Prostate gland (tissue), 2 donors: ENCODE data around the gene APOA4.

ENCODE experiments used
- POLR2A ChIP-seq: fragments of 450-650 bp; IDR thresholded peaks from one replicate; pipeline ENCODE4 v1.6.1; 2016; ENCODE audit warnings: antibody characterized with exemption, mild to moderate bottlenecking
- POLR2AphosphoS5 ChIP-seq: sonication (generic); formaldehyde crosslinking; IDR thresholded peaks from one replicate; pipeline ENCODE4 v1.6.1; 2017; ENCODE audit warnings: antibody characterized with exemption
- TF ChIP-seq, protein P1 (sequence below), 4 experiments: fragments of 200-600 bp in 2 of 4; fragments of 450-650 bp in 2 of 4; sonication (generic) in 2 of 4; IDR thresholded peaks; 1 replicate in 3 of 4; 2 replicates in 1 of 4; pipeline ENCODE4 v1.5.1; 2016 to 2019; ENCODE audit warnings: antibody characterized with exemption in 4 of 4, mild to moderate bottlenecking in 2 of 4, moderate library complexity in 2 of 4

DNA sequence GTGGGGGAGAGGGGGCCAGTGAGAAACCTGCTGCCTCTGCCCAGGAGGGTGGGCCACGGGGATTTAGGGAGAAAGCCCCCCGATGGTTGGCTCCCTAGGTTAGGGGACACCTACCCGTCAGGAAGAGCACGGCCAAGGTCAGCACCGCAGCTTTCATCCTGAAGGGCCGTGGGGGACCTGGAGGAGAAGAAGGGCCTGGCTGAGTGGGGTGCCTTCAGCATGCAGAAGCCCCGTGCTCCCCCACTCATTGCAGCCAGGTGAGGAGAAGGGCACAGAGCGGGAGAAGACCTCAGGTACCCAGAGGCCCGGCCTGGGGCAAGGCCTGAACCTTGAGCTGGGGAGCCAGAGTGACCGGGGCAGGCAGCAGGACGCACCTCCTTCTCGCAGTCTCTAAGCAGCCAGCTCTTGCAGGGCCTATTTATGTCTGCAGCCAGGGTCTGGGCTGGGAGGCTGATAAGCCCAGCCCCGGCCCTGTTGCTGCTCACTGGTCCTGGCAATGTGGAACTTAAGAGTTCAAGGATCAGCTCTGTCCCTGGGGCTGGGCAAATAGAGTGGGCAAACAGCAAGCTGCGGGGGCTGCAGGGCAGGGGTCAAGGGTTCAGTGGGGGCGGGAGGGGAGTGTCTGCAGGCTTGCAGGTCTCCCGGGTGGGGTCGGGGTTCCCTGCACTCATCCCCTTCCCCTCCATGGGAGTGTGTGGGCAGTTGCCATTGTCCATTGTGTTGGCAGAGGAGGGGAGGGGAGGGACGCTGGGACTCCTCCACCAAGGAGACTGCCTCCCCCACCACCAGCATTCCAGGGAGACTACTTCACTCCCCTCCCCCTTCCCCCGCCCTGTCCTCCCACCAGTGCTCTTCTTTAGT lies 14.4 kb upstream of the APOA4 start, which contains the start of gene APOA1:
- no peak for TF ChIP-seq POLR2A
- TF ChIP-seq, protein P1, sequence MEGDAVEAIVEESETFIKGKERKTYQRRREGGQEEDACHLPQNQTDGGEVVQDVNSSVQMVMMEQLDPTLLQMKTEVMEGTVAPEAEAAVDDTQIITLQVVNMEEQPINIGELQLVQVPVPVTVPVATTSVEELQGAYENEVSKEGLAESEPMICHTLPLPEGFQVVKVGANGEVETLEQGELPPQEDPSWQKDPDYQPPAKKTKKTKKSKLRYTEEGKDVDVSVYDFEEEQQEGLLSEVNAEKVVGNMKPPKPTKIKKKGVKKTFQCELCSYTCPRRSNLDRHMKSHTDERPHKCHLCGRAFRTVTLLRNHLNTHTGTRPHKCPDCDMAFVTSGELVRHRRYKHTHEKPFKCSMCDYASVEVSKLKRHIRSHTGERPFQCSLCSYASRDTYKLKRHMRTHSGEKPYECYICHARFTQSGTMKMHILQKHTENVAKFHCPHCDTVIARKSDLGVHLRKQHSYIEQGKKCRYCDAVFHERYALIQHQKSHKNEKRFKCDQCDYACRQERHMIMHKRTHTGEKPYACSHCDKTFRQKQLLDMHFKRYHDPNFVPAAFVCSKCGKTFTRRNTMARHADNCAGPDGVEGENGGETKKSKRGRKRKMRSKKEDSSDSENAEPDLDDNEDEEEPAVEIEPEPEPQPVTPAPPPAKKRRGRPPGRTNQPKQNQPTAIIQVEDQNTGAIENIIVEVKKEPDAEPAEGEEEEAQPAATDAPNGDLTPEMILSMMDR (IDR thresholded peaks at IDR 0.05), result no peak
- TF ChIP-seq POLR2AphosphoS5, result no peak
